Activated CD8-positive, alpha-beta T cell treated with anti-CD3 and anti-CD28 coated beads, Interleukin-2, amount 10 ng/mL, durations not matched to agents 7 days and 5 days (primary cell): ENCODE measurements around the gene TMEM11. TPM values are rescaled to one million over a fixed set of nuclear protein-coding genes. Genes with fewer than 3 reads are reported as not detected.
A peak's percentile ranks its signal among the peaks of the same experiment; 100 is the strongest.

Experiments
- ATAC-seq: fragments of 150-1000 bp; cut with Tn5 transposase; one replicate; pipeline ENCODE4 v1.10.0; 2021; ENCODE audit warnings: moderate library complexity
- CTCF ChIA-PET: fragments of 350-600 bp; sonication (Branson Sonifier 250); formaldehyde crosslinking; loops from one replicate; lab custom pipeline; 2021; ENCODE audit warnings: antibody characterized with exemption; lab: Charles Lee
- POLR2A ChIA-PET: fragments of 350-600 bp; sonication (Branson Sonifier 250); formaldehyde crosslinking; loops from one replicate; lab custom pipeline; 2021; ENCODE audit warnings: antibody characterized with exemption; lab: Charles Lee
- DNase-seq: peaks from one replicate; pipeline ENCODE4 v3.0.0-alpha.2; 2020
- H3K27ac Mint-ChIP-seq: one replicate; pipeline ENCODE4 v1.8.0; 2021; ENCODE audit warnings: mild to moderate bottlenecking, mixed read lengths
- H3K27me3 Mint-ChIP-seq: one replicate; pipeline ENCODE4 v1.8.0; 2021; ENCODE audit warnings: low read depth, mixed read lengths
- H3K36me3 Mint-ChIP-seq: one replicate; pipeline ENCODE4 v1.8.0; 2021; ENCODE audit warnings: low read depth, mixed read lengths
- H3K4me1 Mint-ChIP-seq: one replicate; pipeline ENCODE4 v1.8.0; 2021; ENCODE audit warnings: low read depth, mixed read lengths
- H3K4me3 Mint-ChIP-seq: one replicate; pipeline ENCODE4 v1.8.0; 2021; ENCODE audit warnings: mild to moderate bottlenecking, mixed read lengths
- H3K9me3 Mint-ChIP-seq: one replicate; pipeline ENCODE4 v1.8.0; 2022; ENCODE audit warnings: mixed read lengths; ENCODE audit not compliant: insufficient read depth
- total RNA-seq, 2 experiments: library from RNA; stranded (reverse); gene quantifications; one replicate each; pipeline ENCODE4 v1.2.3, GENCODE V29; 2021

Gene TMEM11
- total RNA-seq, 2 experiments from 2014 or later, result 22.2 to 27.7 TPM

GRCh38 chr17:21174713-21175112 lies 39.2 kb downstream of the TMEM11 start:
- POLR2A ChIA-PET, result no interaction called here
- peak overlapping the region; percentile 40 for H3K27ac Mint-ChIP-seq

GRCh38 chr17:21174186-21174585 lies 39.8 kb downstream of the TMEM11 start:
- H3K4me3 Mint-ChIP-seq, result no peak overlapping the region
- peaks cover 8% of the 10 kb centered on the region for H3K36me3 Mint-ChIP-seq
- DNase-seq (no peak), ATAC-seq (no peak)
- H3K9me3 Mint-ChIP-seq, result no peaks in the 10 kb centered on the region
- peaks cover 2% of the 10 kb centered on the region for H3K4me1 Mint-ChIP-seq
- POLR2A ChIA-PET, result no interaction called here
- CTCF ChIA-PET, result interaction anchor here (1.5 kb wide), 1 partner anchor 16 kb away, joined by 3 read pairs; no protein-coding TSS in a partner anchor
- H3K27ac Mint-ChIP-seq, result peak overlapping the region; percentile 40
- H3K27me3 Mint-ChIP-seq, result no peaks in the 10 kb centered on the region

More at GRCh38 chr17:21174713-21175112, 39.2 kb downstream of the TMEM11 start:
- Mint-ChIP-seq H3K4me3 (no peak overlapping the region), H3K27me3 (no peaks in the 10 kb centered on the region), H3K36me3 (peaks cover 8% of the 10 kb centered on the region), H3K4me1 (peaks cover 2% of the 10 kb centered on the region), H3K9me3 (no peaks in the 10 kb centered on the region)
- ATAC-seq (no peak), DNase-seq (no peak)
- CTCF ChIA-PET, result no interaction called here

- Mint-ChIP-seq H3K9me3 (no peaks in the 10 kb centered on the region), H3K4me3 (no peak overlapping the region), H3K4me1 (peaks cover 2% of the 10 kb centered on the region), H3K27ac (no peak overlapping the region), H3K27me3 (no peaks in the 10 kb centered on the region), H3K36me3 (peaks cover 8% of the 10 kb centered on the region)
- ChIA-PET POLR2A (no interaction called here), CTCF (interaction anchor here (1.5 kb wide), 1 partner anchor 16 kb away, joined by 3 read pairs; no protein-coding TSS in a partner anchor)
- ATAC-seq (no peak), DNase-seq (no peak)
Observed at GRCh38 chr17:21173543-21173942, 40.4 kb downstream of the TMEM11 start.

- peaks cover 2% of the 10 kb centered on the region for H3K4me1 Mint-ChIP-seq
- peaks cover 8% of the 10 kb centered on the region for H3K36me3 Mint-ChIP-seq
- no peak overlapping the region for H3K27ac Mint-ChIP-seq
- POLR2A ChIA-PET, result interaction anchor here (0.9 kb wide), 1 partner anchor 40 kb away, joined by 4 read pairs; no protein-coding TSS in a partner anchor
- ATAC-seq (no peak), DNase-seq (no peak)
- H3K4me3 Mint-ChIP-seq, result no peak overlapping the region
- H3K27me3 Mint-ChIP-seq, result no peaks in the 10 kb centered on the region
- CTCF ChIA-PET, result interaction anchor here (1.5 kb wide), 1 partner anchor 17 kb away, joined by 3 read pairs; no protein-coding TSS in a partner anchor
- H3K9me3 Mint-ChIP-seq, result no peaks in the 10 kb centered on the region
Observed at GRCh38 chr17:21172846-21173245, 41.1 kb downstream of the TMEM11 start.

GRCh38 chr17:21171970-21172510 lies 41.9 kb downstream of the TMEM11 start:
- peaks cover 8% of the 10 kb centered on the region for H3K36me3 Mint-ChIP-seq
- H3K27ac Mint-ChIP-seq, result no peak overlapping the region
- ATAC-seq (no peak), DNase-seq (no peak)
- H3K27me3 Mint-ChIP-seq, result no peaks in the 10 kb centered on the region
- H3K4me1 Mint-ChIP-seq, result peaks cover 2% of the 10 kb centered on the region
- POLR2A ChIA-PET, result interaction anchor here (0.9 kb wide), 1 partner anchor 41 kb away, joined by 4 read pairs; no protein-coding TSS in a partner anchor
- CTCF ChIA-PET, result no interaction called here
- H3K9me3 Mint-ChIP-seq, result no peaks in the 10 kb centered on the region
- H3K4me3 Mint-ChIP-seq, result no peak overlapping the region

- H3K36me3 Mint-ChIP-seq, result peaks cover 8% of the 10 kb centered on the region
- no peak overlapping the region for H3K4me3 Mint-ChIP-seq
- no peak for ATAC-seq
- peak overlapping the region; percentile 13 for H3K27ac Mint-ChIP-seq
- DNase-seq, result no peak
- ChIA-PET CTCF (no interaction called here), POLR2A (no interaction called here)
- H3K4me1 Mint-ChIP-seq, result peaks cover 2% of the 10 kb centered on the region
- no peaks in the 10 kb centered on the region for H3K27me3 Mint-ChIP-seq
- H3K9me3 Mint-ChIP-seq, result no peaks in the 10 kb centered on the region
Observed at GRCh38 chr17:21171309-21171922, 42.5 kb downstream of the TMEM11 start.

GRCh38 chr17:21170809-21171208 lies 43.2 kb downstream of the TMEM11 start:
- H3K36me3 Mint-ChIP-seq, result peaks cover 8% of the 10 kb centered on the region
- POLR2A ChIA-PET, result no interaction called here
- H3K4me1 Mint-ChIP-seq, result peaks cover 2% of the 10 kb centered on the region
- no peaks in the 10 kb centered on the region for H3K27me3 Mint-ChIP-seq
- peak overlapping the region; percentile 13 for H3K27ac Mint-ChIP-seq
- DNase-seq (no peak), ATAC-seq (no peak)
- H3K4me3 Mint-ChIP-seq, result no peak overlapping the region
- no peaks in the 10 kb centered on the region for H3K9me3 Mint-ChIP-seq
- CTCF ChIA-PET, result no interaction called here

- no peak overlapping the region for H3K4me3 Mint-ChIP-seq
- CTCF ChIA-PET, result interaction anchor here (1.5 kb wide), 1 partner anchor 50 kb away, joined by 4 read pairs; no protein-coding TSS in a partner anchor
- H3K27me3 Mint-ChIP-seq, result no peaks in the 10 kb centered on the region
- H3K4me1 Mint-ChIP-seq, result peaks cover 2% of the 10 kb centered on the region
- no peaks in the 10 kb centered on the region for H3K9me3 Mint-ChIP-seq
- POLR2A ChIA-PET, result no interaction called here
- ATAC-seq (no peak), DNase-seq (no peak)
- H3K36me3 Mint-ChIP-seq, result peaks cover 15% of the 10 kb centered on the region
- no peak overlapping the region for H3K27ac Mint-ChIP-seq
Observed at GRCh38 chr17:21169496-21169895, 44.5 kb downstream of the TMEM11 start.

GRCh38 chr17:21168555-21168865 lies 45.5 kb downstream of the TMEM11 start:
- peaks cover 7% of the 10 kb centered on the region for H3K36me3 Mint-ChIP-seq
- no peaks in the 10 kb centered on the region for H3K27me3 Mint-ChIP-seq
- CTCF ChIA-PET, result no interaction called here
- no peak overlapping the region for H3K27ac Mint-ChIP-seq
- peaks cover 2% of the 10 kb centered on the region for H3K4me1 Mint-ChIP-seq
- POLR2A ChIA-PET, result no interaction called here
- no peaks in the 10 kb centered on the region for H3K9me3 Mint-ChIP-seq
- no peak overlapping the region for H3K4me3 Mint-ChIP-seq
- ATAC-seq (no peak), DNase-seq (no peak)

GRCh38 chr17:21167303-21167702 lies 46.7 kb downstream of the TMEM11 start:
- ChIA-PET POLR2A (no interaction called here), CTCF (interaction anchor here (0.5 kb wide), 1 partner anchor 18 kb away, joined by 3 read pairs; no protein-coding TSS in a partner anchor)
- H3K36me3 Mint-ChIP-seq, result peaks cover 7% of the 10 kb centered on the region
- ATAC-seq (no peak), DNase-seq (no peak)
- no peaks in the 10 kb centered on the region for H3K9me3 Mint-ChIP-seq
- no peak overlapping the region for H3K4me3 Mint-ChIP-seq
- no peak overlapping the region for H3K27ac Mint-ChIP-seq
- no peaks in the 10 kb centered on the region for H3K27me3 Mint-ChIP-seq
- H3K4me1 Mint-ChIP-seq, result peaks cover 2% of the 10 kb centered on the region

- Mint-ChIP-seq H3K36me3 (peaks cover 7% of the 10 kb centered on the region), H3K27ac (no peak overlapping the region), H3K9me3 (no peaks in the 10 kb centered on the region), H3K4me3 (no peak overlapping the region), H3K4me1 (peaks cover 2% of the 10 kb centered on the region), H3K27me3 (no peaks in the 10 kb centered on the region)
- no peak for ATAC-seq
- ChIA-PET POLR2A (no interaction called here), CTCF (interaction anchor here (0.5 kb wide), 1 partner anchor 18 kb away, joined by 3 read pairs; no protein-coding TSS in a partner anchor)
- no peak for DNase-seq
Observed at GRCh38 chr17:21166595-21167210, 47.3 kb downstream of the TMEM11 start.
